Measurements from ENCODE around the gene DIPK1C.

DIPK1C gene

GRCh38 chr18:74457043-74457724, at the start of gene DIPK1C:
Gene DIPK1C, minus strand, starts transcription at chr18:74457308. Its CDS starts 49 bp downstream, at chr18:74457259.
- peak within 1 kb of the TSS in 3 of 21 experiments; percentile 43 to 71 (median 60) for H3K27ac ChIP-seq
- peak within 1 kb of the TSS in 6 of 7 experiments; percentile 25 to 45 (median 36) for H3K4me3 ChIP-seq

GRCh38 chr18:74506448-74507084, 49.5 kb upstream of the DIPK1C start:
- peak overlapping the region in 1 of 21 experiments; percentile 9 for H3K27ac ChIP-seq

GRCh38 chr18:74505776-74506175, 48.7 kb upstream of the DIPK1C start:
- H3K27ac ChIP-seq: no peak overlapping the region
- H3K4me3 ChIP-seq: no peak overlapping the region

More at GRCh38 chr18:74506448-74507084, 49.5 kb upstream of the DIPK1C start:
- no peak overlapping the region for H3K4me3 ChIP-seq

- H3K4me3 ChIP-seq: no peak overlapping the region
- no peak overlapping the region for H3K27ac ChIP-seq
Observed at GRCh38 chr18:74503137-74503536, 46.0 kb upstream of the DIPK1C start.

GRCh38 chr18:74501386-74501785, 44.3 kb upstream of the DIPK1C start:
- H3K27ac ChIP-seq: peak overlapping the region in 17 of 21 experiments; percentile 6 to 94 (median 54)
- peak overlapping the region in 3 of 7 experiments; percentile 3 to 30 (median 27) for H3K4me3 ChIP-seq

GRCh38 chr18:74500774-74501173, 43.7 kb upstream of the DIPK1C start:
- Histone ChIP-seq H3K4me3 (peak overlapping the region; percentile 3 to 30 (median 9)), H3K27ac (peak overlapping the region in 18 of 21 experiments; percentile 6 to 94 (median 58))

GRCh38 chr18:74500372-74500771, 43.3 kb upstream of the DIPK1C start:
- H3K4me3 ChIP-seq: peak overlapping the region in 6 of 7 experiments; percentile 3 to 30 (median 17)
- H3K27ac ChIP-seq: peak overlapping the region in 17 of 21 experiments; percentile 12 to 94 (median 74)

- Histone ChIP-seq H3K4me3 (peak overlapping the region; percentile 5 to 30 (median 25)), H3K27ac (peak overlapping the region in 20 of 21 experiments; percentile 65 to 94 (median 80))
Observed at GRCh38 chr18:74499633-74500032, 42.5 kb upstream of the DIPK1C start.

- Histone ChIP-seq H3K27ac (peak overlapping the region in 20 of 21 experiments; percentile 65 to 94 (median 80)), H3K4me3 (peak overlapping the region; percentile 5 to 30 (median 25))
Observed at GRCh38 chr18:74498712-74499627, 41.9 kb upstream of the DIPK1C start.

GRCh38 chr18:74497778-74498177, 40.7 kb upstream of the DIPK1C start:
- Histone ChIP-seq H3K4me3 (no peak overlapping the region), H3K27ac (peak overlapping the region in 4 of 21 experiments; percentile 78 to 98 (median 88))

GRCh38 chr18:74497324-74497676, 40.2 kb upstream of the DIPK1C start:
- Histone ChIP-seq H3K4me3 (peak overlapping the region in 6 of 7 experiments; percentile 69 to 91 (median 86)), H3K27ac (peak overlapping the region in 16 of 21 experiments; percentile 92 to 99 (median 94))

GRCh38 chr18:74496508-74497323, 39.6 kb upstream of the DIPK1C start:
- Histone ChIP-seq H3K4me3 (peak overlapping the region; percentile 69 to 91 (median 84)), H3K27ac (peak overlapping the region; percentile 79 to 99 (median 94))

GRCh38 chr18:74495581-74496507, 38.7 kb upstream of the DIPK1C start, which contains the start of gene CNDP2:
Gene CNDP2, plus strand, starts transcription at chr18:74496363. Its CDS starts 3,611 bp downstream, at chr18:74499974.
- peak within 1 kb of the TSS; percentile 69 to 91 (median 84) for H3K4me3 ChIP-seq

GRCh38 chr18:74494514-74494913, 37.4 kb upstream of the DIPK1C start:
- Histone ChIP-seq H3K27ac (no peak overlapping the region), H3K4me3 (no peak overlapping the region)

More at GRCh38 chr18:74495581-74496507, 38.7 kb upstream of the DIPK1C start, which contains the start of gene CNDP2:
- H3K27ac ChIP-seq: peak within 1 kb of the TSS; percentile 79 to 99 (median 94)

GRCh38 chr18:74493689-74494088, 36.6 kb upstream of the DIPK1C start:
- Histone ChIP-seq H3K27ac (no peak overlapping the region), H3K4me3 (no peak overlapping the region)

- Histone ChIP-seq H3K27ac (no peak overlapping the region), H3K4me3 (no peak overlapping the region)
Observed at GRCh38 chr18:74492259-74492658, 35.2 kb upstream of the DIPK1C start.

GRCh38 chr18:74489676-74490075, 32.6 kb upstream of the DIPK1C start:
- H3K27ac ChIP-seq: no peak overlapping the region
- H3K4me3 ChIP-seq: no peak overlapping the region

GRCh38 chr18:74488864-74489263, 31.8 kb upstream of the DIPK1C start:
- H3K4me3 ChIP-seq: no peak overlapping the region
- no peak overlapping the region for H3K27ac ChIP-seq

All from skin epidermis (tissue), 12 donors.